Sigmoid colon (tissue), 7 donors: ENCODE measurements around the gene ATOH8. TPM values are rescaled to one million over a fixed set of nuclear protein-coding genes. Genes with fewer than 3 reads are reported as not detected.
A peak's percentile ranks its signal among the peaks of the same experiment; 100 is the strongest.

Source experiments
- DNase-seq: peaks from one replicate; pipeline ENCODE4 v3.0.0-alpha.2; 2019
- H3K27ac ChIP-seq, 4 donors: fragments of 200-600 bp; sonication (generic); one replicate each; pipeline ENCODE4 v1.5.1; 2016 to 2019; ENCODE audit warnings: mild to moderate bottlenecking in 1 of 4
- H3K27me3 ChIP-seq, 3 donors: fragments of 200-600 bp; sonication (generic); one replicate each; pipeline ENCODE4 v1.5.1; 2019; ENCODE audit warnings: mild to moderate bottlenecking in 1 of 3
- H3K36me3 ChIP-seq, 4 donors: fragments of 200-600 bp; sonication (generic); one replicate each; pipeline ENCODE4 v1.5.1; 2016 to 2019
- H3K4me1 ChIP-seq, 4 donors: fragments of 200-600 bp; sonication (generic); one replicate each; pipeline ENCODE4 v1.5.1; 2017 to 2019
- H3K4me3 ChIP-seq, 4 donors: fragments of 200-600 bp; sonication (generic); one replicate each; pipeline ENCODE4 v1.5.1; 2017 to 2019; ENCODE audit warnings: mild to moderate bottlenecking in 2 of 4, moderate library complexity in 1 of 4
- H3K9me3 ChIP-seq, 4 donors: fragments of 200-600 bp in 3 of 4; sonication (generic) in 3 of 4; one replicate each; pipeline versions ENCODE4 v1.5.1 to v1.6.1; 2013 to 2019
- CTCF ChIP-seq, 4 experiments: fragments of 450-650 bp in 3 of 4; fragments of 200-600 bp in 1 of 4; IDR thresholded peaks; one replicate each; pipeline ENCODE4 v1.5.1; 2016 to 2019; ENCODE audit warnings: antibody characterized with exemption in 4 of 4, mild to moderate bottlenecking in 3 of 4, moderate library complexity in 2 of 4
- EP300 ChIP-seq, 4 donors: sonication (generic); formaldehyde crosslinking; IDR thresholded peaks; one replicate each; pipeline ENCODE4 v1.6.1; 2017; ENCODE audit warnings: antibody characterized with exemption in 4 of 4
- POLR2A ChIP-seq, 2 donors: fragments of 450-650 bp; IDR thresholded peaks; one replicate each; pipeline ENCODE4 v1.6.1; 2016; ENCODE audit warnings: antibody characterized with exemption in 2 of 2, mild to moderate bottlenecking in 2 of 2, moderate library complexity in 2 of 2
- POLR2AphosphoS5 ChIP-seq, 4 donors: sonication (generic); formaldehyde crosslinking; IDR thresholded peaks; one replicate each; pipeline ENCODE4 v1.6.1; 2017; ENCODE audit warnings: antibody characterized with exemption in 4 of 4
- WGBS, 2 donors: extraction: QIAGEN DNeasy Blood & Tissue Kit; methylation state at CpG; one replicate each; pipeline ENCODE4 v1.1.7; 2013; 5-methylcytosine and 5-hydroxymethylcytosine counted together
- intact Hi-C: fragments of 100-400 bp; cut with DNase I; formaldehyde crosslinking; loops from one replicate; pipeline ENCODE4 v1.15.1; 2023
- polyA plus RNA-seq, 3 donors: library from polyadenylated mRNA; stranded (reverse); fragments of 200-250 nt; gene quantifications; one replicate each; pipeline ENCODE4 v1.2.3, GENCODE V29; 2013
- total RNA-seq, 4 donors: library from RNA; depleted of rRNA; stranded (reverse); fragments of >200 nt; gene quantifications; one replicate each; pipeline ENCODE4 v1.1.0, GENCODE V29; 2016
- donor health status: healthy with polysubstance abuse.
- donor health status: Bipolar disorder and iron deficiency.
- donor health status: healthy.

The ATOH8 gene
- total and polyA plus RNA-seq, 7 donors, result 1.6 to 20.6 (median 12.4) TPM

- TF ChIP-seq EP300 (IDR thresholded peaks at IDR 0.05) (peak in 1 of 4 donors; percentile 24), POLR2A (IDR thresholded peaks at IDR 0.05) (no peak), POLR2AphosphoS5 (IDR thresholded peaks at IDR 0.05) (no peak), CTCF (IDR thresholded peaks at IDR 0.05) (no peak)
- H3K4me1 ChIP-seq, result peaks cover 0 to 12% (median 5%) of the 10 kb centered on the region in 4 donors
- intact Hi-C loops, result loop anchor here (5.0 kb wide), 1 partner anchor 72 kb away; no protein-coding TSS in a partner anchor
- H3K4me3 ChIP-seq, result no peak overlapping the region
- H3K27me3 ChIP-seq, result no peaks in the 10 kb centered on the region
- no peak for DNase-seq
- no peaks in the 10 kb centered on the region for H3K9me3 ChIP-seq
- peak overlapping the region; percentile 47 to 76 (median 64) for H3K27ac ChIP-seq
- 63 to 83% methylated on average over 4 of the region's 4 CpGs for WGBS, 2 donors
- H3K36me3 ChIP-seq, result no peaks in the 10 kb centered on the region
Observed at GRCh38 chr2:85709401-85709811, 44.4 kb upstream of the ATOH8 start.

- peaks cover 0 to 12% (median 3%) of the 10 kb centered on the region in 4 donors for H3K4me1 ChIP-seq
- 74% methylated on average over 19 of the region's 19 CpGs for WGBS, 2 donors
- intact Hi-C loops, result no loop called here
- no peak for TF ChIP-seq POLR2A (IDR thresholded peaks at IDR 0.05)
- TF ChIP-seq CTCF (IDR thresholded peaks at IDR 0.05), result no peak
- TF ChIP-seq POLR2AphosphoS5 (IDR thresholded peaks at IDR 0.05), result peak in 2 of 4 donors; percentile 9 to 43
- H3K36me3 ChIP-seq, result no peaks in the 10 kb centered on the region
- H3K9me3 ChIP-seq, result no peaks in the 10 kb centered on the region
- no peak overlapping the region for H3K4me3 ChIP-seq
- peak overlapping the region; percentile 29 to 76 (median 64) for H3K27ac ChIP-seq
- DNase-seq, result no peak
- H3K27me3 ChIP-seq, result no peaks in the 10 kb centered on the region
Observed at GRCh38 chr2:85710687-85711577, 42.9 kb upstream of the ATOH8 start.

- WGBS, 2 donors, result 84 to 92% methylated on average over 8 of the region's 8 CpGs
- Histone ChIP-seq H3K27me3 (no peaks in the 10 kb centered on the region), H3K4me1 (peaks cover 0 to 10% (median 3%) of the 10 kb centered on the region in 4 donors), H3K36me3 (no peaks in the 10 kb centered on the region), H3K4me3 (no peak overlapping the region), H3K27ac (peak overlapping the region; percentile 29 to 76 (median 62)), H3K9me3 (no peaks in the 10 kb centered on the region)
- intact Hi-C loops, result no loop called here
- DNase-seq, result no peak
- TF ChIP-seq EP300 (IDR thresholded peaks at IDR 0.05) (no peak), POLR2AphosphoS5 (IDR thresholded peaks at IDR 0.05) (no peak), CTCF (IDR thresholded peaks at IDR 0.05) (no peak), POLR2A (IDR thresholded peaks at IDR 0.05) (no peak)
Observed at GRCh38 chr2:85711578-85712060, 42.2 kb upstream of the ATOH8 start.

GRCh38 chr2:85712336-85712735 is 41.5 kb upstream of the ATOH8 start:
- WGBS, 2 donors, result 63 to 82% methylated on average over 15 of the region's 15 CpGs
- peak overlapping the region; percentile 23 to 76 (median 56) for H3K27ac ChIP-seq
- H3K9me3 ChIP-seq, result no peaks in the 10 kb centered on the region
- intact Hi-C loops, result no loop called here
- H3K4me1 ChIP-seq, result peaks cover 0 to 5% (median 0%) of the 10 kb centered on the region in 4 donors
- no peak overlapping the region for H3K4me3 ChIP-seq
- TF ChIP-seq POLR2A (IDR thresholded peaks at IDR 0.05) (no peak), POLR2AphosphoS5 (IDR thresholded peaks at IDR 0.05) (peak in 1 of 4 donors; percentile 31), EP300 (IDR thresholded peaks at IDR 0.05) (no peak)
- no peaks in the 10 kb centered on the region for H3K36me3 ChIP-seq
- no peaks in the 10 kb centered on the region for H3K27me3 ChIP-seq
- DNase-seq, result no peak
